HCT116 (cell line): ENCODE results near the gene CBFA2T3. TPM values are rescaled to one million over a fixed set of nuclear protein-coding genes. Genes with fewer than 3 reads are reported as not detected.

Experiments
- ATAC-seq: fragments of 200-7000 bp; cut with Tn5 transposase; 2 replicates; pipeline ENCODE4 v1.9.1; 2020; ENCODE audit warnings: mild to moderate bottlenecking, moderate library complexity
- BruUV-seq: library from RNA; stranded (reverse); fragments of 400-500 nt; replicated peaks from 2 replicates; lab custom pipeline; 2021; lab: Mats Ljungman, UMichigan
- CTCF ChIA-PET: fragments of 300-600 bp; sonication (Branson Sonifier 250); formaldehyde crosslinking; loops from one replicate; lab custom pipeline; 2021; ENCODE audit warnings: antibody characterized with exemption; lab: Charles Lee
- POLR2A ChIA-PET: fragments of 300-600, 350-600 bp; sonication (Branson Sonifier 250); formaldehyde crosslinking; loops from one replicate; lab custom pipeline; 2021; ENCODE audit warnings: antibody characterized with exemption; lab: Charles Lee
- RAD21 ChIA-PET, 2 experiments: fragments of 300-600 bp; sonication (Branson Sonifier 250); formaldehyde crosslinking; loops; one replicate each; lab custom pipeline; 2023; ENCODE audit warnings: low total read pairs in 2 of 2; ENCODE audit not compliant: uncharacterized antibody in 2 of 2, unreplicated experiment in 2 of 2, low non-redundant PET in 1 of 2; lab: Charles Lee
- DNase-seq: peaks from one replicate; pipeline ENCODE4 v3.0.0-alpha.2; 2010; ENCODE audit warnings: low read depth, low spot score
- H2AFZ ChIP-seq: fragments of 200-600 bp; shearing (Covaris generic), sonication (generic); 2 replicates; pipeline ENCODE4 v1.6.1; 2017; ENCODE audit warnings: low read depth, mixed run types, mixed read lengths, antibody characterized with exemption, low read length; ENCODE audit not compliant: poor library complexity, severe bottlenecking
- H3K27ac ChIP-seq: 2 replicates; pipeline ENCODE4 v1.5.1; 2012; ENCODE audit warnings: low read depth, low read length
- H3K27me3 ChIP-seq: fragments of 200-600 bp; sonication (generic); 2 replicates; pipeline ENCODE4 v1.6.1; 2016; ENCODE audit warnings: mixed run types, low read length, mixed read lengths; ENCODE audit not compliant: insufficient read depth
- H3K36me3 ChIP-seq, 2 experiments: fragments of 200-500 bp in 1 of 2; fragments of 200-600 bp in 1 of 2; sonication (Bioruptor generic) in 1 of 2; sonication (generic) in 1 of 2; 2 replicates each; pipeline versions ENCODE4 v1.5.1 to v1.6.1; 2014 to 2016; ENCODE audit warnings: low read length in 2 of 2, inconsistent platforms in 1 of 2, mixed read lengths in 1 of 2, mixed run types in 1 of 2; ENCODE audit not compliant: insufficient read depth in 2 of 2, control insufficient read depth in 1 of 2
- H3K4me1 ChIP-seq, 2 experiments: fragments of 200-600 bp in 1 of 2; sonication (generic) in 1 of 2; 2 replicates each; pipeline versions ENCODE4 v1.5.1 to v1.6.1; 2012 to 2017; ENCODE audit warnings: low read length in 2 of 2, inconsistent platforms in 1 of 2, mild to moderate bottlenecking in 1 of 2, mixed read lengths in 1 of 2, mixed run types in 1 of 2, moderate library complexity in 1 of 2; ENCODE audit not compliant: insufficient read depth in 2 of 2, control insufficient read depth in 1 of 2
- H3K4me2 ChIP-seq: fragments of 200-600 bp; sonication (generic); 2 replicates; pipeline ENCODE4 v1.6.1; 2017; ENCODE audit warnings: mixed run types, low read length, mixed read lengths
- H3K4me3 ChIP-seq, 2 experiments: fragments of 200-600 bp in 1 of 2; sonication (generic) in 1 of 2; replicated peaks in 1 of 2; 2 replicates each; pipeline ENCODE4 v1.5.1; 2011 to 2016; ENCODE audit warnings: low read length in 2 of 2, control low read depth in 1 of 2, low read depth in 1 of 2, mild to moderate bottlenecking in 1 of 2, mixed read lengths in 1 of 2, mixed run types in 1 of 2
- H3K79me2 ChIP-seq: fragments of 200-600 bp; sonication (generic); 2 replicates; pipeline ENCODE4 v1.6.1; 2017; ENCODE audit warnings: mild to moderate bottlenecking, mixed run types, low read length, moderate library complexity, mixed read lengths; ENCODE audit not compliant: insufficient read depth
- H3K9ac ChIP-seq: fragments of 200-600 bp; sonication (generic); 2 replicates; pipeline ENCODE4 v1.6.1; 2016; ENCODE audit warnings: low read length, mixed read lengths
- H3K9me2 ChIP-seq: fragments of 200-600 bp; sonication (generic), shearing (Covaris generic); 2 replicates; pipeline ENCODE4 v1.6.1; 2017; ENCODE audit warnings: mixed run types, mild to moderate bottlenecking, moderate library complexity; ENCODE audit not compliant: insufficient read depth
- H3K9me3 ChIP-seq, 2 experiments: fragments of 200-500 bp in 1 of 2; fragments of 200-600 bp in 1 of 2; sonication (Bioruptor generic) in 1 of 2; sonication (generic) in 1 of 2; 2 replicates each; pipeline ENCODE4 v1.6.1; 2014 to 2017; ENCODE audit warnings: low read length in 2 of 2, mixed read lengths in 2 of 2, inconsistent platforms in 1 of 2, low read depth in 1 of 2, mild to moderate bottlenecking in 1 of 2, mixed run types in 1 of 2, moderate library complexity in 1 of 2; ENCODE audit not compliant: control insufficient read depth in 1 of 2, insufficient read depth in 1 of 2
- H4K20me1 ChIP-seq: fragments of 200-600 bp; sonication (generic), shearing (Covaris generic); 2 replicates; pipeline ENCODE4 v1.6.1; 2017; ENCODE audit warnings: mixed run types, mild to moderate bottlenecking, moderate library complexity; ENCODE audit not compliant: insufficient read depth
- CBX3 ChIP-seq: IDR thresholded peaks from 2 replicates; pipeline ENCODE4 v1.6.1; 2012; ENCODE audit warnings: low read depth
- CEBPB ChIP-seq: IDR thresholded peaks from 2 replicates; pipeline ENCODE4 v1.6.1; 2012; ENCODE audit warnings: low read depth
- EGR1 ChIP-seq: IDR thresholded peaks from 2 replicates; pipeline ENCODE4 v1.6.1; 2012; ENCODE audit warnings: low read depth
- ELF1 ChIP-seq: IDR thresholded peaks from 2 replicates; pipeline ENCODE4 v1.6.1; 2012; ENCODE audit warnings: low read depth, borderline replicate concordance
- EZH2phosphoT487 ChIP-seq: fragments of 200-600 bp; IDR thresholded peaks from 2 replicates; pipeline ENCODE4 v1.6.1; 2018; ENCODE audit warnings: antibody characterized with exemption, borderline replicate concordance
- FOSL1 ChIP-seq: IDR thresholded peaks from 2 replicates; pipeline ENCODE4 v1.6.1; 2012; ENCODE audit warnings: low read depth
- JUND ChIP-seq: IDR thresholded peaks from 2 replicates; pipeline ENCODE4 v1.6.1; 2012
- POLR2A ChIP-seq: IDR thresholded peaks from 2 replicates; pipeline ENCODE4 v1.7.0; 2011; ENCODE audit warnings: borderline replicate concordance; ENCODE audit not compliant: insufficient read depth, insufficient read length; ENCODE audit errors: extremely low read depth
- POLR2AphosphoS5 ChIP-seq: IDR thresholded peaks from 2 replicates; pipeline ENCODE4 v1.6.1; 2011; ENCODE audit warnings: mild to moderate bottlenecking, low read depth, low read length, moderate library complexity
- RAD21 ChIP-seq: IDR thresholded peaks from 2 replicates; pipeline ENCODE4 v1.6.1; 2012; ENCODE audit warnings: low read depth, mild to moderate bottlenecking
- REST ChIP-seq: IDR thresholded peaks from 2 replicates; pipeline ENCODE4 v1.6.1; 2012; ENCODE audit warnings: low read depth
- SIN3A ChIP-seq: IDR thresholded peaks from 2 replicates; pipeline ENCODE4 v1.6.1; 2012; ENCODE audit warnings: low read depth
- SP1 ChIP-seq: IDR thresholded peaks from 2 replicates; pipeline ENCODE4 v1.6.1; 2012; ENCODE audit warnings: low read depth
- SRF ChIP-seq: IDR thresholded peaks from 2 replicates; pipeline ENCODE4 v1.6.1; 2012; ENCODE audit warnings: low read depth
- YY1 ChIP-seq: IDR thresholded peaks from 2 replicates; pipeline ENCODE4 v1.6.1; 2011; ENCODE audit warnings: low read length, low read depth, moderate library complexity, mild to moderate bottlenecking; ENCODE audit not compliant: insufficient replicate concordance; ENCODE audit errors: extremely low read depth
- ZNF274 ChIP-seq: fragments of 200-500 bp; sonication (Bioruptor generic); IDR thresholded peaks from 2 replicates; pipeline ENCODE4 v1.6.1; 2014; ENCODE audit warnings: mild to moderate bottlenecking, low read depth, low read length, inconsistent platforms
- intact Hi-C: fragments of 100-400 bp; cut with micrococcal nuclease; formaldehyde crosslinking; loops from 2 replicates; pipeline ENCODE4 v1.10.0; 2022
- total RNA-seq: library from RNA; stranded (reverse); gene quantifications from one replicate; pipeline ENCODE4 v1.2.1, GENCODE V29; 2021; ENCODE audit not compliant: unreplicated experiment
- TF ChIP-seq, protein P1 (sequence below), 3 experiments: fragments of 200-600 bp in 1 of 3; sonication (generic) in 1 of 3; IDR thresholded peaks in 2 of 3; conservative IDR thresholded peaks in 1 of 3; 2 replicates each; pipeline ENCODE4 v1.5.1; 2012 to 2017; ENCODE audit warnings: low read depth in 2 of 3, low read length in 2 of 3, antibody characterized with exemption in 1 of 3, borderline replicate concordance in 1 of 3, control low read depth in 1 of 3, mild to moderate bottlenecking in 1 of 3, mixed read lengths in 1 of 3, mixed run types in 1 of 3, moderate library complexity in 1 of 3; ENCODE audit not compliant: insufficient read depth in 1 of 3
- TF ChIP-seq, protein P2 (sequence below): IDR thresholded peaks from 2 replicates; pipeline ENCODE4 v1.6.1; 2012
- TF ChIP-seq, protein P3 (sequence below): IDR thresholded peaks from 2 replicates; pipeline ENCODE4 v1.6.1; 2011; ENCODE audit warnings: mild to moderate bottlenecking, low read length, moderate library complexity; ENCODE audit not compliant: insufficient replicate concordance; ENCODE audit errors: extremely low read depth

The CBFA2T3 gene
- total RNA-seq, 1 experiment from 2014 or later, result 19.1 TPM

DNA sequence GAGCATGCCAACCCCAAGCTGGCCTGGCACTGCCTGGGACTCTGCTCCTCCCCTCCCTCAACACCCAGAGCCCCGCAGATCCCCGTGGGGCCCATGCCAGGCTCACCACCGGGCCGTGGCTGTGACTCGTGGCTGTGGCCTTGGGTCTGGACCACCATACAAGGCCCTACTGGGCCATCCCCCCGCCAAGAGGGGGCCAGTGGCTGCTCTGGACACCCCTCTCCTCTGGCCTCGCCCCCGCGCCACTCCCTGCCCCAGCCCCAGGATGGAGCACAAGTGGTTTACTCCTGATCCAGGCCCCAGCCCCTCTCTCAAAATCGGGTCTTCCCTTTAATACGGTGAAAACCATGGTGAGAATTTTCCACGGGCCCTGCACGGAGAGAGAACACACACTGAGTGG, 113.6 kb downstream of the CBFA2T3 start:
- no peak overlapping the region for H3K9ac ChIP-seq
- intact Hi-C loops, result no loop called here
- H3K27me3 ChIP-seq, result no peaks in the 10 kb centered on the region
- no peak overlapping the region for H3K4me2 ChIP-seq
- peaks cover 0 to 2% of the 10 kb centered on the region in 2 experiments; a peak in 1 of 4 replicates for H3K4me1 ChIP-seq
- no peaks in the 10 kb centered on the region for H3K9me3 ChIP-seq
- ATAC-seq (no peak), DNase-seq (no peak)
- peaks cover 25 to 28% of the 10 kb centered on the region in 2 experiments; a peak in 3 of 4 replicates for H3K36me3 ChIP-seq
- no TSS peak for BruUV-seq
- H2AFZ ChIP-seq, result no peak overlapping the region
- peaks cover 4% of the 10 kb centered on the region for H3K79me2 ChIP-seq
- ChIA-PET CTCF (no interaction called here), RAD21 (no interaction called here), POLR2A (no interaction called here)
- H3K27ac ChIP-seq, result no peak overlapping the region
- no peaks in the 10 kb centered on the region for H4K20me1 ChIP-seq
- H3K4me3 ChIP-seq, result no peak overlapping the region
- TF ChIP-seq FOSL1, result no peak
- no peak for TF ChIP-seq SRF
- no peak for TF ChIP-seq EZH2phosphoT487
- TF ChIP-seq, protein P1, sequence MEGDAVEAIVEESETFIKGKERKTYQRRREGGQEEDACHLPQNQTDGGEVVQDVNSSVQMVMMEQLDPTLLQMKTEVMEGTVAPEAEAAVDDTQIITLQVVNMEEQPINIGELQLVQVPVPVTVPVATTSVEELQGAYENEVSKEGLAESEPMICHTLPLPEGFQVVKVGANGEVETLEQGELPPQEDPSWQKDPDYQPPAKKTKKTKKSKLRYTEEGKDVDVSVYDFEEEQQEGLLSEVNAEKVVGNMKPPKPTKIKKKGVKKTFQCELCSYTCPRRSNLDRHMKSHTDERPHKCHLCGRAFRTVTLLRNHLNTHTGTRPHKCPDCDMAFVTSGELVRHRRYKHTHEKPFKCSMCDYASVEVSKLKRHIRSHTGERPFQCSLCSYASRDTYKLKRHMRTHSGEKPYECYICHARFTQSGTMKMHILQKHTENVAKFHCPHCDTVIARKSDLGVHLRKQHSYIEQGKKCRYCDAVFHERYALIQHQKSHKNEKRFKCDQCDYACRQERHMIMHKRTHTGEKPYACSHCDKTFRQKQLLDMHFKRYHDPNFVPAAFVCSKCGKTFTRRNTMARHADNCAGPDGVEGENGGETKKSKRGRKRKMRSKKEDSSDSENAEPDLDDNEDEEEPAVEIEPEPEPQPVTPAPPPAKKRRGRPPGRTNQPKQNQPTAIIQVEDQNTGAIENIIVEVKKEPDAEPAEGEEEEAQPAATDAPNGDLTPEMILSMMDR (IDR thresholded peaks at IDR 0.05 in 2 of 3, conservative IDR thresholded peaks at IDR 0.05 in 1 of 3; ENCODE audit: borderline replicate concordance in 1 of 3, insufficient read depth in 1 of 3, low read depth in 2 of 3, low read length in 2 of 3), result no peak
- TF ChIP-seq ELF1, result no peak
- TF ChIP-seq YY1, result no peak
- TF ChIP-seq REST, result no peak
- TF ChIP-seq ZNF274, result no peak
- TF ChIP-seq JUND, result no peak
- no peak for TF ChIP-seq CBX3
- TF ChIP-seq POLR2AphosphoS5, result no peak
- TF ChIP-seq RAD21, result no peak
- TF ChIP-seq, protein P2, sequence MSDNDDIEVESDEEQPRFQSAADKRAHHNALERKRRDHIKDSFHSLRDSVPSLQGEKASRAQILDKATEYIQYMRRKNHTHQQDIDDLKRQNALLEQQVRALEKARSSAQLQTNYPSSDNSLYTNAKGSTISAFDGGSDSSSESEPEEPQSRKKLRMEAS, result no peak
- TF ChIP-seq EGR1, result no peak
- no peak for TF ChIP-seq SP1
- TF ChIP-seq CEBPB, result no peak
- TF ChIP-seq POLR2A, result no peak
- no peak for TF ChIP-seq SIN3A
- TF ChIP-seq, protein P3, sequence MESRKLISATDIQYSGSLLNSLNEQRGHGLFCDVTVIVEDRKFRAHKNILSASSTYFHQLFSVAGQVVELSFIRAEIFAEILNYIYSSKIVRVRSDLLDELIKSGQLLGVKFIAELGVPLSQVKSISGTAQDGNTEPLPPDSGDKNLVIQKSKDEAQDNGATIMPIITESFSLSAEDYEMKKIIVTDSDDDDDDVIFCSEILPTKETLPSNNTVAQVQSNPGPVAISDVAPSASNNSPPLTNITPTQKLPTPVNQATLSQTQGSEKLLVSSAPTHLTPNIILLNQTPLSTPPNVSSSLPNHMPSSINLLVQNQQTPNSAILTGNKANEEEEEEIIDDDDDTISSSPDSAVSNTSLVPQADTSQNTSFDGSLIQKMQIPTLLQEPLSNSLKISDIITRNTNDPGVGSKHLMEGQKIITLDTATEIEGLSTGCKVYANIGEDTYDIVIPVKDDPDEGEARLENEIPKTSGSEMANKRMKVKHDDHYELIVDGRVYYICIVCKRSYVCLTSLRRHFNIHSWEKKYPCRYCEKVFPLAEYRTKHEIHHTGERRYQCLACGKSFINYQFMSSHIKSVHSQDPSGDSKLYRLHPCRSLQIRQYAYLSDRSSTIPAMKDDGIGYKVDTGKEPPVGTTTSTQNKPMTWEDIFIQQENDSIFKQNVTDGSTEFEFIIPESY, result no peak
- no peaks in the 10 kb centered on the region for H3K9me2 ChIP-seq
